ENCODE data around the gene DHFR2. TPM values are rescaled to one million over a fixed set of nuclear protein-coding genes. Genes with fewer than 3 reads are reported as not detected.
A peak's percentile ranks its signal among the peaks of the same experiment; 100 is the strongest.

DHFR2 gene
- total and polyA plus RNA-seq, 2 donors (not counting 1 experiment from before 2014, with no cell fraction given) = 0.91 to 8.1 TPM

GRCh38 chr3:94070341-94070911 is 7.7 kb upstream of the DHFR2 start:
- H3K27ac Mint-ChIP-seq = no peak overlapping the region
- Histone ChIP-seq H3K4me1 (ENCODE audit: control insufficient read depth in 2 of 2, insufficient read depth in 2 of 2, low read length in 2 of 2) (peaks cover 0 to 17% of the 10 kb centered on the region in 2 donors), H3K79me2 (ENCODE audit: control insufficient read depth, insufficient read depth, low read length) (peaks cover 79% of the 10 kb centered on the region), H3K27me3 (replicated peaks in 1 of 4; ENCODE audit: control extremely low read depth in 1 of 4, control insufficient read depth in 3 of 4, insufficient read depth in 4 of 4, low read length in 3 of 4) (no peaks in the 10 kb centered on the region), H3K4me2 (replicated peaks; ENCODE audit: low read depth, low read length, poor library complexity, severe bottlenecking) (no peak overlapping the region), H3K4me3 (ENCODE audit: control extremely low read depth in 1 of 5, extremely low read depth in 1 of 5, insufficient read depth in 1 of 5, low read depth in 2 of 5, low read length in 4 of 5) (no peak overlapping the region), H3K9me3 (ENCODE audit: control extremely low read depth in 1 of 3, control insufficient read depth in 2 of 3, insufficient read depth in 1 of 3, low read length in 2 of 3) (peaks cover 0 to 2% (median 0%) of the 10 kb centered on the region in 3 donors), H2AFZ (ENCODE audit: insufficient read depth, low read depth, low read length, poor library complexity, severe bottlenecking) (no peak overlapping the region), H3K27ac (ENCODE audit: low read length in 2 of 2) (no peak overlapping the region), H4K20me1 (ENCODE audit: control insufficient read depth, insufficient read depth, low read length, poor library complexity, severe bottlenecking) (no peaks in the 10 kb centered on the region), H3K9ac (ENCODE audit: low read length) (no peak overlapping the region), H3K36me3 (replicated peaks in 1 of 2; ENCODE audit: control extremely low read depth in 1 of 2, control insufficient read depth in 1 of 2, extremely low read depth in 1 of 2, insufficient read depth in 2 of 2, low read length in 1 of 2) (peaks cover 5 to 19% of the 10 kb centered on the region in 2 experiments)
- WGBS (ENCODE audit: insufficient coverage) = 89% methylated on average over 6 of the region's 6 CpGs
- no peak for DNase-seq
- CTCF ChIA-PET = interaction anchor here (0.7 to 3.9 kb wide), 8 partner anchors 10 to 71 kb away, joined by 3 to 61 read pairs (median 6); no protein-coding TSS in a partner anchor
- intact Hi-C loops (cut with micrococcal nuclease) = no loop called here
- H3K4me1 Mint-ChIP-seq = peaks cover 40% of the 10 kb centered on the region
- TF ChIP-seq, protein P1, sequence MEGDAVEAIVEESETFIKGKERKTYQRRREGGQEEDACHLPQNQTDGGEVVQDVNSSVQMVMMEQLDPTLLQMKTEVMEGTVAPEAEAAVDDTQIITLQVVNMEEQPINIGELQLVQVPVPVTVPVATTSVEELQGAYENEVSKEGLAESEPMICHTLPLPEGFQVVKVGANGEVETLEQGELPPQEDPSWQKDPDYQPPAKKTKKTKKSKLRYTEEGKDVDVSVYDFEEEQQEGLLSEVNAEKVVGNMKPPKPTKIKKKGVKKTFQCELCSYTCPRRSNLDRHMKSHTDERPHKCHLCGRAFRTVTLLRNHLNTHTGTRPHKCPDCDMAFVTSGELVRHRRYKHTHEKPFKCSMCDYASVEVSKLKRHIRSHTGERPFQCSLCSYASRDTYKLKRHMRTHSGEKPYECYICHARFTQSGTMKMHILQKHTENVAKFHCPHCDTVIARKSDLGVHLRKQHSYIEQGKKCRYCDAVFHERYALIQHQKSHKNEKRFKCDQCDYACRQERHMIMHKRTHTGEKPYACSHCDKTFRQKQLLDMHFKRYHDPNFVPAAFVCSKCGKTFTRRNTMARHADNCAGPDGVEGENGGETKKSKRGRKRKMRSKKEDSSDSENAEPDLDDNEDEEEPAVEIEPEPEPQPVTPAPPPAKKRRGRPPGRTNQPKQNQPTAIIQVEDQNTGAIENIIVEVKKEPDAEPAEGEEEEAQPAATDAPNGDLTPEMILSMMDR (IDR thresholded peaks at IDR 0.05) = no peak
- TF ChIP-seq EZH2 (IDR thresholded peaks at IDR 0.05; ENCODE audit: borderline replicate concordance, insufficient read depth, low read depth, low read length, poor library complexity, severe bottlenecking) = no peak
- no peak overlapping the region for H3K4me3 Mint-ChIP-seq
- no peaks in the 10 kb centered on the region for H3K9me3 Mint-ChIP-seq (ENCODE audit: insufficient read depth)
- no peak for ATAC-seq (ENCODE audit: low read depth)
- H3K27me3 Mint-ChIP-seq = no peaks in the 10 kb centered on the region
- POLR2A ChIA-PET = no interaction called here

- no peaks in the 10 kb centered on the region for H3K27me3 Mint-ChIP-seq
- Histone ChIP-seq H3K9ac (ENCODE audit: low read length) (no peak overlapping the region), H4K20me1 (ENCODE audit: control insufficient read depth, insufficient read depth, low read length, poor library complexity, severe bottlenecking) (no peaks in the 10 kb centered on the region), H3K79me2 (ENCODE audit: control insufficient read depth, insufficient read depth, low read length) (peaks cover 84% of the 10 kb centered on the region), H3K36me3 (replicated peaks in 1 of 2; ENCODE audit: control extremely low read depth in 1 of 2, control insufficient read depth in 1 of 2, extremely low read depth in 1 of 2, insufficient read depth in 2 of 2, low read length in 1 of 2) (peaks cover 5 to 19% of the 10 kb centered on the region in 2 experiments), H3K4me3 (ENCODE audit: control extremely low read depth in 1 of 5, extremely low read depth in 1 of 5, insufficient read depth in 1 of 5, low read depth in 2 of 5, low read length in 4 of 5) (no peak overlapping the region), H3K9me3 (ENCODE audit: control extremely low read depth in 1 of 3, control insufficient read depth in 2 of 3, insufficient read depth in 1 of 3, low read length in 2 of 3) (peaks cover 0 to 2% (median 0%) of the 10 kb centered on the region in 3 donors), H3K4me2 (replicated peaks; ENCODE audit: low read depth, low read length, poor library complexity, severe bottlenecking) (no peak overlapping the region), H3K27me3 (replicated peaks in 1 of 4; ENCODE audit: control extremely low read depth in 1 of 4, control insufficient read depth in 3 of 4, insufficient read depth in 4 of 4, low read length in 3 of 4) (no peaks in the 10 kb centered on the region), H3K27ac (ENCODE audit: low read length in 2 of 2) (no peak overlapping the region), H2AFZ (ENCODE audit: insufficient read depth, low read depth, low read length, poor library complexity, severe bottlenecking) (no peak overlapping the region), H3K4me1 (ENCODE audit: control insufficient read depth in 2 of 2, insufficient read depth in 2 of 2, low read length in 2 of 2) (peaks cover 4 to 17% of the 10 kb centered on the region in 2 donors)
- ChIA-PET POLR2A (no interaction called here), CTCF (interaction anchor here (0.7 to 3.9 kb wide), 13 partner anchors 9 to 78 kb away, joined by 3 to 61 read pairs (median 5); no protein-coding TSS in a partner anchor)
- H3K27ac Mint-ChIP-seq = no peak overlapping the region
- no CpG with 5 or more reads among the region's 4 CpGs for WGBS (ENCODE audit: insufficient coverage)
- TF ChIP-seq, protein P1 (IDR thresholded peaks at IDR 0.05) = peak; percentile 86
- no peak for TF ChIP-seq EZH2 (IDR thresholded peaks at IDR 0.05; ENCODE audit: borderline replicate concordance, insufficient read depth, low read depth, low read length, poor library complexity, severe bottlenecking)
- intact Hi-C loops (cut with micrococcal nuclease) = loop anchor here (1.0 kb wide), 1 partner anchor 65 kb away; no protein-coding TSS in a partner anchor
- no peak overlapping the region for H3K4me3 Mint-ChIP-seq
- peaks cover 39% of the 10 kb centered on the region for H3K4me1 Mint-ChIP-seq
- ATAC-seq (ENCODE audit: low read depth) = no peak
- no peaks in the 10 kb centered on the region for H3K9me3 Mint-ChIP-seq (ENCODE audit: insufficient read depth)
- DNase-seq = peak; percentile 39
Observed at GRCh38 chr3:94069194-94069813, 6.6 kb upstream of the DHFR2 start.
